ENCODE data around the gene CACNA1G.

GRCh38 chr17:50551884-50552283 lies 8.6 kb upstream of the CACNA1G start:
- TF ChIP-seq, protein P1, sequence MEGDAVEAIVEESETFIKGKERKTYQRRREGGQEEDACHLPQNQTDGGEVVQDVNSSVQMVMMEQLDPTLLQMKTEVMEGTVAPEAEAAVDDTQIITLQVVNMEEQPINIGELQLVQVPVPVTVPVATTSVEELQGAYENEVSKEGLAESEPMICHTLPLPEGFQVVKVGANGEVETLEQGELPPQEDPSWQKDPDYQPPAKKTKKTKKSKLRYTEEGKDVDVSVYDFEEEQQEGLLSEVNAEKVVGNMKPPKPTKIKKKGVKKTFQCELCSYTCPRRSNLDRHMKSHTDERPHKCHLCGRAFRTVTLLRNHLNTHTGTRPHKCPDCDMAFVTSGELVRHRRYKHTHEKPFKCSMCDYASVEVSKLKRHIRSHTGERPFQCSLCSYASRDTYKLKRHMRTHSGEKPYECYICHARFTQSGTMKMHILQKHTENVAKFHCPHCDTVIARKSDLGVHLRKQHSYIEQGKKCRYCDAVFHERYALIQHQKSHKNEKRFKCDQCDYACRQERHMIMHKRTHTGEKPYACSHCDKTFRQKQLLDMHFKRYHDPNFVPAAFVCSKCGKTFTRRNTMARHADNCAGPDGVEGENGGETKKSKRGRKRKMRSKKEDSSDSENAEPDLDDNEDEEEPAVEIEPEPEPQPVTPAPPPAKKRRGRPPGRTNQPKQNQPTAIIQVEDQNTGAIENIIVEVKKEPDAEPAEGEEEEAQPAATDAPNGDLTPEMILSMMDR (IDR thresholded peaks at IDR 0.05) = no peak
- TF ChIP-seq POLR2A (IDR thresholded peaks at IDR 0.05) = no peak

Data from testis (tissue), 2 donors.